GM12878 (cell line): ENCODE measurements around the gene IL1R2. TPM values are rescaled to one million over a fixed set of nuclear protein-coding genes. Genes with fewer than 3 reads are reported as not detected.

Source experiments
- ATAC-seq: fragments of 200-7000 bp; cut with Tn5 transposase; 3 replicates; pipeline ENCODE4 v1.9.1; 2020; ENCODE audit warnings: mild to moderate bottlenecking, moderate library complexity
- BruUV-seq: library from RNA; stranded (reverse); fragments of 400-500 nt; replicated peaks from 2 replicates; lab custom pipeline; 2021; lab: Mats Ljungman, UMichigan
- CTCF ChIA-PET: fragments of 300-600 bp; sonication (Branson Sonifier 250); formaldehyde crosslinking; extraction: SDS; loops from one replicate; lab custom pipeline; 2021; ENCODE audit warnings: inconsistent platforms; lab: Yijun Ruan, JAX
- POLR2A ChIA-PET: fragments of 350-600 bp; formaldehyde crosslinking; extraction: SDS; loops from one replicate; lab custom pipeline; 2021; ENCODE audit warnings: inconsistent platforms; lab: Charles Lee
- RAD21 ChIA-PET: fragments of 300-600 bp; sonication (Branson Sonifier 250); formaldehyde crosslinking; loops from one replicate; lab custom pipeline; 2023; ENCODE audit warnings: antibody characterized with exemption; ENCODE audit not compliant: unreplicated experiment; lab: Charles Lee
- SMC1A ChIA-PET: fragments of 300-600 bp; sonication (Branson Sonifier 250); formaldehyde crosslinking; loops from one replicate; lab custom pipeline; 2023; ENCODE audit not compliant: unreplicated experiment, uncharacterized antibody; lab: Charles Lee
- DNase-seq: peaks from one replicate; pipeline ENCODE4 v3.0.0-alpha.2; 2011; ENCODE audit warnings: low read depth, low spot score
- FAIRE-seq: peaks from 3 replicates; lab custom pipeline; 2011; peaks lifted over from hg19 to GRCh38; lab: Jason Lieb, UNC
- H2AFZ ChIP-seq: 2 replicates; pipeline ENCODE4 v1.6.0; 2011; ENCODE audit warnings: low read depth, low read length, control low read depth; ENCODE audit not compliant: control insufficient read depth
- H3K27ac ChIP-seq: 2 replicates; pipeline ENCODE4 v1.5.1; 2011; ENCODE audit warnings: control low read depth; ENCODE audit not compliant: control insufficient read depth, insufficient read depth
- H3K27me3 ChIP-seq, 2 experiments: replicated peaks in 1 of 2; 2 replicates each; pipeline versions ENCODE4 v1.6.0 to v1.6.1; 2011; ENCODE audit warnings: low read length in 1 of 2; ENCODE audit not compliant: control insufficient read depth in 2 of 2, insufficient read depth in 2 of 2
- H3K36me3 ChIP-seq, 2 experiments: 2 replicates each; pipeline ENCODE4 v1.5.1; 2011; ENCODE audit warnings: low read length in 1 of 2; ENCODE audit not compliant: control insufficient read depth in 2 of 2, insufficient read depth in 2 of 2
- H3K4me1 ChIP-seq: 2 replicates; pipeline ENCODE4 v1.6.1; 2011; ENCODE audit warnings: mild to moderate bottlenecking, low read length, moderate library complexity, mixed read lengths; ENCODE audit not compliant: control insufficient read depth, insufficient read depth
- H3K4me2 ChIP-seq: 2 replicates; pipeline ENCODE4 v1.6.0; 2011; ENCODE audit warnings: control low read depth; ENCODE audit not compliant: control insufficient read depth, insufficient read depth
- H3K4me3 ChIP-seq: fragments of 200-600 bp; sonication (generic); 2 replicates; pipeline ENCODE4 v1.5.1; 2016
- H3K79me2 ChIP-seq: 2 replicates; pipeline ENCODE4 v1.6.0; 2011; ENCODE audit warnings: low read length; ENCODE audit not compliant: control insufficient read depth, insufficient read depth
- H3K9ac ChIP-seq: 2 replicates; pipeline ENCODE4 v1.8.0; 2011; ENCODE audit warnings: low read length, control low read depth, mixed read lengths; ENCODE audit not compliant: control insufficient read depth, insufficient read depth
- H3K9me3 ChIP-seq: replicated peaks from 3 replicates; pipeline ENCODE4 v1.5.1; 2011; ENCODE audit warnings: mild to moderate bottlenecking, low read length; ENCODE audit not compliant: control insufficient read depth, insufficient read depth
- H4K20me1 ChIP-seq: 2 replicates; pipeline ENCODE4 v1.6.0; 2011; ENCODE audit not compliant: control insufficient read depth, insufficient read depth
- BRCA1 ChIP-seq: IDR thresholded peaks from 2 replicates; pipeline ENCODE4 v1.6.1; 2011; ENCODE audit warnings: low read depth, low read length, improper control_type of control experiment
- JUNB ChIP-seq: IDR thresholded peaks from 2 replicates; pipeline ENCODE4 v1.6.1; 2016; ENCODE audit warnings: antibody characterized with exemption, mild to moderate bottlenecking
- NR2C1 ChIP-seq: fragments of 450-650 bp; IDR thresholded peaks from 2 replicates; pipeline ENCODE4 v1.6.1; 2017; ENCODE audit warnings: antibody characterized with exemption, mild to moderate bottlenecking, moderate library complexity
- NR2F1 ChIP-seq: fragments of 450-650 bp; conservative IDR thresholded peaks from 2 replicates; pipeline ENCODE4 v1.6.1; 2017; ENCODE audit warnings: mild to moderate bottlenecking
- WGBS: methylation state at CpG from one replicate; pipeline ENCODE4 v1.1.6; 2016; ENCODE audit warnings: low lambda C conversion rate; ENCODE audit not compliant: insufficient replicate concordance, insufficient coverage; ENCODE audit errors: missing lambda C conversion rate; 5-methylcytosine and 5-hydroxymethylcytosine counted together
- in situ Hi-C: fragments of 300-500 bp; cut with MboI; formaldehyde crosslinking; loops from 9 replicates; pipeline ENCODE4 v1.14.3; 2018; ENCODE audit warnings: mixed read lengths
- intact Hi-C: fragments of 100-400 bp; cut with micrococcal nuclease; formaldehyde crosslinking; loops from one replicate; pipeline ENCODE4 v1.14.2; 2022; ENCODE audit not compliant: unreplicated experiment
- polyA plus RNA-seq, 11 experiments: library from polyadenylated mRNA; depleted of rRNA in 4 of 11; unstranded in 6 of 11; stranded (reverse) in 5 of 11; fragments of >200 nt; fragmentation: Nextera tagmentation in 4 of 11; fragmentation: Illumina TruSeq in 1 of 11; extraction: Ambion mirVana in 4 of 11; extraction: Trizol in 1 of 11; gene quantifications; 1 replicate in 1 of 11; 2 replicates in 10 of 11; pipeline versions ENCODE4 v1.2.1 to v1.2.3, GENCODE V29; 2011 to 2016; ENCODE audit warnings: inconsistent platforms in 2 of 11, missing spikeins in 2 of 11, low read depth in 1 of 11
- total RNA-seq, 4 experiments: library from RNA; depleted of rRNA in 3 of 4; stranded (reverse); fragments of >200 nt in 3 of 4; fragmentation: Illumina TruSeq in 1 of 4; extraction: Trizol in 1 of 4; gene quantifications; 2 replicates each; pipeline versions ENCODE4 v1.2.1 to v1.2.3, GENCODE V29; 2013 to 2021
- TF ChIP-seq, protein P1 (sequence below): IDR thresholded peaks from 2 replicates; pipeline ENCODE4 v1.6.1; 2012; ENCODE audit warnings: low read depth, low read length, improper control_type of control experiment
- TF ChIP-seq, protein P2 (sequence below): fragments of 450-650 bp; IDR thresholded peaks from 2 replicates; pipeline ENCODE4 v1.6.1; 2017; ENCODE audit warnings: mild to moderate bottlenecking
- TF ChIP-seq, protein P3 (sequence below): IDR thresholded peaks from 2 replicates; pipeline ENCODE4 v1.6.1; 2011; ENCODE audit warnings: low read depth, mild to moderate bottlenecking, low read length, moderate library complexity, borderline replicate concordance; ENCODE audit errors: extremely low read depth
- TF ChIP-seq, protein P4 (sequence below): fragments of 450-650 bp; IDR thresholded peaks from 2 replicates; pipeline ENCODE4 v1.6.1; 2017; ENCODE audit warnings: mild to moderate bottlenecking, moderate library complexity

IL1R2 gene
- total and polyA plus RNA-seq, 10 of the 15 experiments (the other 5 are each of a cell fraction or from before 2014, with no cell fraction given): 0.44 to 6.4 (median 0.62) TPM

DNA sequence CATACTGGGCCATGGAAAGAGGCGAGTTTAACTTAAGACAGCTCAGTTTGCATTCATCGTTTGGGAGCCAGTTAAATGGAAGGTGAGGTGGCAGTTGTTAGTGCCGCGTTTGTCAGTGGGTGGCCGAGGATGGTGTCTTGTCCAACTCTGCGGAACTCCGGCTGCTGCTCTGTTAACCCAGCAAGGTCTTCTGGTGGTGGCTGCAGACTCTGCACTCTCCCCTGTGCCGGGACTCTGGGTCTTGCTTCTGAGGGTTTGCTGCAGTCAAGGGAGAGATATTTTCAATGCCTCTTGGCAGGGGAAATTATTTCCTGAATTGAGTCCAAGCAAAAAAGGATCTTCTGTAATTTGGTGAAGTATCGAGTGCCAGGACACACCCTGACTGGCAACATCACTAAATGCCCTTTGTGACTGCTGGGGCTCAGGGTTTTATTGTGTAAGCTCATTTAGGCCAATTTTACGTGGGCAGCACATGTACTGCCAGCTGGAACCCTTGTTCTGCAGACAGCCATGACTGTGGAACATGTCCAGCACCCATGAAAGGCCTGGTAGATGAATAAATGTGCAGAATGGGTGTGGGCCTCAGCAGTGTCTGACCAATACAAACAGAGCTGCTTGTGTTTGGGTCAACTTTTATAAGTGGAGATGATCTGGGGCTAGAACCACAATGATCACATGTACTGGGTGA lies 58.1 kb downstream of the IL1R2 start (continued):
- TF ChIP-seq BRCA1: no peak

DNA sequence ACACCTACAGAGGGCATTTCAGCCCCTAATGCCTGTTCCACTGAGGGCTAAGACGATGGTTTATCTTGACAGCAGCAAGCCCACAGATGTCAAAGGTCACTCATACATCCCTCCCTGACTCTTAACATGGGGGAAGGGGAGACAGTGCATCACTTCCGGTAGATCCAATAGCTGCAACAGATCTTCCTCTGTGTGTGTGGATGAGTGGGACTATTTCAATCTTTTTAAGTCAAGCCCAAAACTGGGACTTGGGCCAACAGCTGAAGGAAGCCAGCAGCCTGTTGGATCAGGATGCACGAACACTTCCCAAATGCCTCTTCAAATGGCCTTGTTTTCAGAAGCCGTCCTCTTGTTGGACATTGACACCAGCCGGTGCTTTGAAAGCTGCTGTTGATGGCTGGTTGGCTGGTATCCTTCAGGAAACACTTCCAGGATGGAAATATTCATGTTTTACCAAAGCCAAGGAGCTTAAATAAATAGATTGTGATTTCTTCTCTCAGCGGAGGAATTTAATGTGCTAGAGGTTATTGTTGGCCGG lies 59.2 kb downstream of the IL1R2 start:
- intact Hi-C loops (no loop called here), in situ Hi-C loops (no loop called here)
- TF ChIP-seq NR2F1 (peak; percentile 77), JUNB (no peak), NR2C1 (peak; percentile 60)
- TF ChIP-seq, protein P1, sequence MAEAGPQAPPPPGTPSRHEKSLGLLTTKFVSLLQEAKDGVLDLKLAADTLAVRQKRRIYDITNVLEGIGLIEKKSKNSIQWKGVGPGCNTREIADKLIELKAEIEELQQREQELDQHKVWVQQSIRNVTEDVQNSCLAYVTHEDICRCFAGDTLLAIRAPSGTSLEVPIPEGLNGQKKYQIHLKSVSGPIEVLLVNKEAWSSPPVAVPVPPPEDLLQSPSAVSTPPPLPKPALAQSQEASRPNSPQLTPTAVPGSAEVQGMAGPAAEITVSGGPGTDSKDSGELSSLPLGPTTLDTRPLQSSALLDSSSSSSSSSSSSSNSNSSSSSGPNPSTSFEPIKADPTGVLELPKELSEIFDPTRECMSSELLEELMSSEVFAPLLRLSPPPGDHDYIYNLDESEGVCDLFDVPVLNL: no peak
- TF ChIP-seq, protein P2, sequence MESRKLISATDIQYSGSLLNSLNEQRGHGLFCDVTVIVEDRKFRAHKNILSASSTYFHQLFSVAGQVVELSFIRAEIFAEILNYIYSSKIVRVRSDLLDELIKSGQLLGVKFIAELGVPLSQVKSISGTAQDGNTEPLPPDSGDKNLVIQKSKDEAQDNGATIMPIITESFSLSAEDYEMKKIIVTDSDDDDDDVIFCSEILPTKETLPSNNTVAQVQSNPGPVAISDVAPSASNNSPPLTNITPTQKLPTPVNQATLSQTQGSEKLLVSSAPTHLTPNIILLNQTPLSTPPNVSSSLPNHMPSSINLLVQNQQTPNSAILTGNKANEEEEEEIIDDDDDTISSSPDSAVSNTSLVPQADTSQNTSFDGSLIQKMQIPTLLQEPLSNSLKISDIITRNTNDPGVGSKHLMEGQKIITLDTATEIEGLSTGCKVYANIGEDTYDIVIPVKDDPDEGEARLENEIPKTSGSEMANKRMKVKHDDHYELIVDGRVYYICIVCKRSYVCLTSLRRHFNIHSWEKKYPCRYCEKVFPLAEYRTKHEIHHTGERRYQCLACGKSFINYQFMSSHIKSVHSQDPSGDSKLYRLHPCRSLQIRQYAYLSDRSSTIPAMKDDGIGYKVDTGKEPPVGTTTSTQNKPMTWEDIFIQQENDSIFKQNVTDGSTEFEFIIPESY: no peak
- TF ChIP-seq, protein P3, sequence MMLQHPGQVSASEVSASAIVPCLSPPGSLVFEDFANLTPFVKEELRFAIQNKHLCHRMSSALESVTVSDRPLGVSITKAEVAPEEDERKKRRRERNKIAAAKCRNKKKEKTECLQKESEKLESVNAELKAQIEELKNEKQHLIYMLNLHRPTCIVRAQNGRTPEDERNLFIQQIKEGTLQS: no peak
- TF ChIP-seq, protein P4, sequence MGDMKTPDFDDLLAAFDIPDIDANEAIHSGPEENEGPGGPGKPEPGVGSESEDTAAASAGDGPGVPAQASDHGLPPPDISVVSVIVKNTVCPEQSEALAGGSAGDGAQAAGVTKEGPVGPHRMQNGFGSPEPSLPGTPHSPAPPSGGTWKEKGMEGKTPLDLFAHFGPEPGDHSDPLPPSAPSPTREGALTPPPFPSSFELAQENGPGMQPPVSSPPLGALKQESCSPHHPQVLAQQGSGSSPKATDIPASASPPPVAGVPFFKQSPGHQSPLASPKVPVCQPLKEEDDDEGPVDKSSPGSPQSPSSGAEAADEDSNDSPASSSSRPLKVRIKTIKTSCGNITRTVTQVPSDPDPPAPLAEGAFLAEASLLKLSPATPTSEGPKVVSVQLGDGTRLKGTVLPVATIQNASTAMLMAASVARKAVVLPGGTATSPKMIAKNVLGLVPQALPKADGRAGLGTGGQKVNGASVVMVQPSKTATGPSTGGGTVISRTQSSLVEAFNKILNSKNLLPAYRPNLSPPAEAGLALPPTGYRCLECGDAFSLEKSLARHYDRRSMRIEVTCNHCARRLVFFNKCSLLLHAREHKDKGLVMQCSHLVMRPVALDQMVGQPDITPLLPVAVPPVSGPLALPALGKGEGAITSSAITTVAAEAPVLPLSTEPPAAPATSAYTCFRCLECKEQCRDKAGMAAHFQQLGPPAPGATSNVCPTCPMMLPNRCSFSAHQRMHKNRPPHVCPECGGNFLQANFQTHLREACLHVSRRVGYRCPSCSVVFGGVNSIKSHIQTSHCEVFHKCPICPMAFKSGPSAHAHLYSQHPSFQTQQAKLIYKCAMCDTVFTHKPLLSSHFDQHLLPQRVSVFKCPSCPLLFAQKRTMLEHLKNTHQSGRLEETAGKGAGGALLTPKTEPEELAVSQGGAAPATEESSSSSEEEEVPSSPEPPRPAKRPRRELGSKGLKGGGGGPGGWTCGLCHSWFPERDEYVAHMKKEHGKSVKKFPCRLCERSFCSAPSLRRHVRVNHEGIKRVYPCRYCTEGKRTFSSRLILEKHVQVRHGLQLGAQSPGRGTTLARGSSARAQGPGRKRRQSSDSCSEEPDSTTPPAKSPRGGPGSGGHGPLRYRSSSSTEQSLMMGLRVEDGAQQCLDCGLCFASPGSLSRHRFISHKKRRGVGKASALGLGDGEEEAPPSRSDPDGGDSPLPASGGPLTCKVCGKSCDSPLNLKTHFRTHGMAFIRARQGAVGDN: peak; percentile 64; the same call in 1 of the 2 replicates
- DNase-seq (no peak), ATAC-seq (peak; percentile 42; the same call in 2 of the 3 replicates), FAIRE-seq (no peak)
- no peak overlapping the region for H3K4me2 ChIP-seq
- POLR2A ChIA-PET: interaction anchor here (0.8 kb wide), 1 partner anchor 17 kb away, joined by 3 read pairs; no protein-coding TSS in a partner anchor
- CTCF ChIA-PET: interaction anchor here (1.0 to 2.4 kb wide), 7 partner anchors 10 to 190 kb away, joined by 3 to 9 read pairs (median 4); no protein-coding TSS in a partner anchor
- H3K79me2 ChIP-seq: no peaks in the 10 kb centered on the region
- no peak overlapping the region for H2AFZ ChIP-seq
- WGBS: 28% methylated on average over 7 of the region's 7 CpGs
- no peaks in the 10 kb centered on the region for H4K20me1 ChIP-seq
- no peak overlapping the region for H3K27ac ChIP-seq
- SMC1A ChIA-PET: interaction anchor here (0.9 to 2.9 kb wide), 16 partner anchors 9 to 189 kb away, joined by 3 to 24 read pairs (median 4); no protein-coding TSS in a partner anchor
- no peak overlapping the region for H3K4me3 ChIP-seq
- no TSS peak for BruUV-seq
- H3K9ac ChIP-seq: no peak overlapping the region
- RAD21 ChIA-PET: interaction anchor here (0.8 to 1.5 kb wide), 5 partner anchors 11 to 189 kb away, joined by 3 to 7 read pairs (median 5); no protein-coding TSS in a partner anchor
- no peaks in the 10 kb centered on the region for H3K4me1 ChIP-seq
- H3K9me3 ChIP-seq: peaks cover 2% of the 10 kb centered on the region; the same call in 2 of the 3 replicates
- no peaks in the 10 kb centered on the region for H3K27me3 ChIP-seq
- no peaks in the 10 kb centered on the region for H3K36me3 ChIP-seq
